Measurements from ENCODE around the gene SARS2.

Gene SARS2

GRCh38 chr19:38977445-38978325 lies 47.1 kb upstream of the SARS2 start:
- Histone ChIP-seq H3K9ac (ENCODE audit: low read length) (no peak overlapping the region), H3K4me2 (ENCODE audit: low read depth, low read length, poor library complexity, severe bottlenecking) (no peak overlapping the region), H3K36me3 (ENCODE audit: low read length) (no peaks in the 10 kb centered on the region), H3K27me3 (ENCODE audit: low read length) (no peaks in the 10 kb centered on the region), H3K9me2 (replicated peaks; ENCODE audit: insufficient read depth, low read length) (no peaks in the 10 kb centered on the region), H4K20me1 (ENCODE audit: low read depth, low read length) (no peaks in the 10 kb centered on the region), H3K9me3 (ENCODE audit: insufficient read depth, low read length) (peaks cover 16% of the 10 kb centered on the region; the same call in 1 of the 2 replicates), H3K4me3 (ENCODE audit: insufficient read depth, low read length, poor library complexity, severe bottlenecking) (no peak overlapping the region), H2AFZ (ENCODE audit: low read depth, low read length, severe bottlenecking) (no peak overlapping the region), H3K79me2 (ENCODE audit: insufficient read depth, low read length) (no peaks in the 10 kb centered on the region), H3F3A (ENCODE audit: insufficient read depth) (no peaks in the 10 kb centered on the region), H3K27ac (ENCODE audit: low read depth, low read length) (no peak overlapping the region)
- TF ChIP-seq EZH2phosphoT487 (conservative IDR thresholded peaks at IDR 0.05; ENCODE audit: low read length) (no peak), CTCF (IDR thresholded peaks at IDR 0.05; ENCODE audit: insufficient read depth, low read length, poor library complexity, severe bottlenecking) (no peak)

GRCh38 chr19:38975861-38976271 lies 45.3 kb upstream of the SARS2 start:
- Histone ChIP-seq H3K9me3 (ENCODE audit: insufficient read depth, low read length) (peaks cover 11% of the 10 kb centered on the region; the same call in 1 of the 2 replicates), H3K27ac (ENCODE audit: low read depth, low read length) (no peak overlapping the region), H3K79me2 (ENCODE audit: insufficient read depth, low read length) (no peaks in the 10 kb centered on the region), H3K27me3 (ENCODE audit: low read length) (no peaks in the 10 kb centered on the region), H3K36me3 (ENCODE audit: low read length) (no peaks in the 10 kb centered on the region), H3K4me3 (ENCODE audit: insufficient read depth, low read length, poor library complexity, severe bottlenecking) (no peak overlapping the region), H3K4me2 (ENCODE audit: low read depth, low read length, poor library complexity, severe bottlenecking) (no peak overlapping the region), H4K20me1 (ENCODE audit: low read depth, low read length) (no peaks in the 10 kb centered on the region), H3F3A (ENCODE audit: insufficient read depth) (no peaks in the 10 kb centered on the region), H3K9ac (ENCODE audit: low read length) (no peak overlapping the region), H2AFZ (ENCODE audit: low read depth, low read length, severe bottlenecking) (no peak overlapping the region), H3K9me2 (replicated peaks; ENCODE audit: insufficient read depth, low read length) (no peaks in the 10 kb centered on the region)
- no peak for TF ChIP-seq EZH2phosphoT487 (conservative IDR thresholded peaks at IDR 0.05; ENCODE audit: low read length)
- no peak for TF ChIP-seq CTCF (IDR thresholded peaks at IDR 0.05; ENCODE audit: insufficient read depth, low read length, poor library complexity, severe bottlenecking)

- H4K20me1 ChIP-seq (ENCODE audit: low read depth, low read length), result no peaks in the 10 kb centered on the region
- H3K4me2 ChIP-seq (ENCODE audit: low read depth, low read length, poor library complexity, severe bottlenecking), result no peak within 1 kb of the TSS
- no peaks in the 10 kb centered on the region for H3K79me2 ChIP-seq (ENCODE audit: insufficient read depth, low read length)
- H3K27me3 ChIP-seq (ENCODE audit: low read length), result no peaks in the 10 kb centered on the region
- H3K36me3 ChIP-seq (ENCODE audit: low read length), result no peaks in the 10 kb centered on the region
- no peaks in the 10 kb centered on the region for H3F3A ChIP-seq (ENCODE audit: insufficient read depth)
- no peak within 1 kb of the TSS for H3K27ac ChIP-seq (ENCODE audit: low read depth, low read length)
- H3K9me2 ChIP-seq (replicated peaks; ENCODE audit: insufficient read depth, low read length), result no peaks in the 10 kb centered on the region
- peaks cover 6% of the 10 kb centered on the region; the same call in 1 of the 2 replicates for H3K9me3 ChIP-seq (ENCODE audit: insufficient read depth, low read length)
- H2AFZ ChIP-seq (ENCODE audit: low read depth, low read length, severe bottlenecking), result no peak within 1 kb of the TSS
- TF ChIP-seq CTCF (IDR thresholded peaks at IDR 0.05; ENCODE audit: insufficient read depth, low read length, poor library complexity, severe bottlenecking) (no peak), EZH2phosphoT487 (conservative IDR thresholded peaks at IDR 0.05; ENCODE audit: low read length) (no peak)
- H3K4me3 ChIP-seq (ENCODE audit: insufficient read depth, low read length, poor library complexity, severe bottlenecking), result no peak within 1 kb of the TSS
- H3K9ac ChIP-seq (ENCODE audit: low read length), result no peak within 1 kb of the TSS
Measured at GRCh38 chr19:38975214-38975860, 44.8 kb upstream of the SARS2 start, which contains the start of gene FBXO17. Gene FBXO17 (minus strand): TSS chr19:38975742. CDS start chr19:38950319, 25,423 bp downstream.
